Esophagus squamous epithelium (tissue), 5 donors: ENCODE measurements around the gene LDLRAD4. TPM values are rescaled to one million over a fixed set of nuclear protein-coding genes. Genes with fewer than 3 reads are reported as not detected.

Source experiments
- DNase-seq: peaks from one replicate; lab custom pipeline; 2025; lab: John Stamatoyannopoulos, UW
- H3K27ac ChIP-seq, 4 donors: fragments of 200-600 bp; sonication (generic); one replicate each; pipeline ENCODE4 v1.5.1; 2016 to 2019; ENCODE audit warnings: mild to moderate bottlenecking in 1 of 4
- H3K27me3 ChIP-seq, 4 donors: fragments of 200-600 bp; sonication (generic); 1 replicate in 3 of 4; 2 replicates in 1 of 4; pipeline versions ENCODE4 v1.5.1 to v1.6.0; 2017 to 2021; ENCODE audit warnings: antibody characterized with exemption in 1 of 4
- H3K36me3 ChIP-seq, 3 donors: fragments of 200-600 bp; sonication (generic); one replicate each; pipeline ENCODE4 v1.5.1; 2016 to 2019
- H3K4me1 ChIP-seq, 3 donors: fragments of 200-600 bp; sonication (generic); one replicate each; pipeline ENCODE4 v1.5.1; 2017 to 2019
- H3K4me3 ChIP-seq, 4 donors: fragments of 200-600 bp; sonication (generic); 1 replicate in 3 of 4; 2 replicates in 1 of 4; pipeline ENCODE4 v1.5.1; 2016 to 2019; ENCODE audit warnings: mild to moderate bottlenecking in 2 of 4, moderate library complexity in 1 of 4
- H3K9me3 ChIP-seq, 3 donors: fragments of 200-600 bp; sonication (generic); one replicate each; pipeline ENCODE4 v1.5.1; 2016 to 2019
- POLR2A ChIP-seq, 4 donors: fragments of 450-650 bp; IDR thresholded peaks; one replicate each; pipeline ENCODE4 v1.6.1; 2017; ENCODE audit warnings: antibody characterized with exemption in 4 of 4, mild to moderate bottlenecking in 4 of 4, moderate library complexity in 3 of 4
- WGBS, 2 donors: methylation state at CpG; one replicate each; pipeline ENCODE4 v1.1.5; 2018; 5-methylcytosine and 5-hydroxymethylcytosine counted together
- intact Hi-C: fragments of 100-400 bp; cut with DNase I; formaldehyde crosslinking; loops from one replicate; pipeline ENCODE4 v1.15.0; 2022
- total RNA-seq, 4 donors: library from RNA; depleted of rRNA; stranded (reverse); fragments of >200 nt; gene quantifications; one replicate each; pipeline ENCODE4 v1.1.0, GENCODE V29; 2016
- TF ChIP-seq, protein P1 (sequence below), 6 experiments: fragments of 450-650 bp in 4 of 6; fragments of 200-600 bp in 2 of 6; sonication (generic) in 2 of 6; IDR thresholded peaks; one replicate each; pipeline ENCODE4 v1.5.1; 2016 to 2019; ENCODE audit warnings: antibody characterized with exemption in 6 of 6, mild to moderate bottlenecking in 4 of 6, moderate library complexity in 4 of 6
- donor health status: DM: yes; HTN: yes; CAD: no.

The LDLRAD4 gene
- total RNA-seq, 4 donors from 2014 or later = 0.91 to 17.9 (median 6.8) TPM

DNA sequence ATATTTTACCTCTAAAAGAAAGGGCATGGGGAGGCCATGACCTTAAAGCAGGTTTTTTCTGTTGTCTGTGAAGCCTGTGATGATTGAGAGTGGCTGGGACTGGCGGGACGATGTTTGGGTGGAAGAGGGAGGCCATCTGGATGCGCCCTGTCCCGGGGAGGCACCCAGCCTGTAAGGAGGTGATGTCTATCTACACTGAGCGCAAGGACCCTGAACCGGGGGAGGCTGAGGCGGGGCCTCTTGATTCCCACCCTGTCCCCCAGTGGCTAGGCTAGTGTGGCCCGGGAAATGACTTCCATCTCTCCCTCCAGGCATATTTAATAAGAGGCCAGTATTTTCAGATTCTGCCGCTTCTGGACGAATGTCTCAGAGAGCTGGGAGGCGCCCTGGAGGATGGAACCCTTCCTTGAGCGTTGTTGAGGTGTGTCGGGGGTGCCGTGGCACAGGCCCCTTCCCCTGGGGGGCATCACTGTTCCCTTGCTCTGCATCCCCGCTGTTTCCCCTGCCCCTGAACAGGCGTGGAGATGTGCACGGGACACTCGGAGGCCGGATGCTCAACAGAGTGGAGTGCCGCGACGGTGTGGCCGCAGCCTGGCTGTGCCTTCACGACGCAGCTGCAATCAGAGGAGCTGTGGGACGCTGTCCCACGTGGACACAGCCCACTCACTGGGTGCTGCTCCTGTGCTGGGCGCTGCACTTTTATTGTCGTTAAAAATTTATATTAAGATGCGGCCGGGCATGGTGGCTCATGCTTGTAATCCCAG, 185.4 kb downstream of the LDLRAD4 start:
- WGBS, 2 donors = 86 to 87% methylated on average over 11 to 24 of the region's 31 CpGs
- no peak overlapping the region for H3K4me3 ChIP-seq
- intact Hi-C loops = no loop called here
- H3K4me1 ChIP-seq = no peaks in the 10 kb centered on the region
- H3K27me3 ChIP-seq = no peaks in the 10 kb centered on the region
- no peak overlapping the region for H3K27ac ChIP-seq
- no peak for TF ChIP-seq POLR2A (IDR thresholded peaks at IDR 0.05)
- TF ChIP-seq, protein P1, sequence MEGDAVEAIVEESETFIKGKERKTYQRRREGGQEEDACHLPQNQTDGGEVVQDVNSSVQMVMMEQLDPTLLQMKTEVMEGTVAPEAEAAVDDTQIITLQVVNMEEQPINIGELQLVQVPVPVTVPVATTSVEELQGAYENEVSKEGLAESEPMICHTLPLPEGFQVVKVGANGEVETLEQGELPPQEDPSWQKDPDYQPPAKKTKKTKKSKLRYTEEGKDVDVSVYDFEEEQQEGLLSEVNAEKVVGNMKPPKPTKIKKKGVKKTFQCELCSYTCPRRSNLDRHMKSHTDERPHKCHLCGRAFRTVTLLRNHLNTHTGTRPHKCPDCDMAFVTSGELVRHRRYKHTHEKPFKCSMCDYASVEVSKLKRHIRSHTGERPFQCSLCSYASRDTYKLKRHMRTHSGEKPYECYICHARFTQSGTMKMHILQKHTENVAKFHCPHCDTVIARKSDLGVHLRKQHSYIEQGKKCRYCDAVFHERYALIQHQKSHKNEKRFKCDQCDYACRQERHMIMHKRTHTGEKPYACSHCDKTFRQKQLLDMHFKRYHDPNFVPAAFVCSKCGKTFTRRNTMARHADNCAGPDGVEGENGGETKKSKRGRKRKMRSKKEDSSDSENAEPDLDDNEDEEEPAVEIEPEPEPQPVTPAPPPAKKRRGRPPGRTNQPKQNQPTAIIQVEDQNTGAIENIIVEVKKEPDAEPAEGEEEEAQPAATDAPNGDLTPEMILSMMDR (IDR thresholded peaks at IDR 0.05) = no peak
- H3K9me3 ChIP-seq = no peaks in the 10 kb centered on the region
- DNase-seq = no peak
- no peaks in the 10 kb centered on the region for H3K36me3 ChIP-seq

DNA sequence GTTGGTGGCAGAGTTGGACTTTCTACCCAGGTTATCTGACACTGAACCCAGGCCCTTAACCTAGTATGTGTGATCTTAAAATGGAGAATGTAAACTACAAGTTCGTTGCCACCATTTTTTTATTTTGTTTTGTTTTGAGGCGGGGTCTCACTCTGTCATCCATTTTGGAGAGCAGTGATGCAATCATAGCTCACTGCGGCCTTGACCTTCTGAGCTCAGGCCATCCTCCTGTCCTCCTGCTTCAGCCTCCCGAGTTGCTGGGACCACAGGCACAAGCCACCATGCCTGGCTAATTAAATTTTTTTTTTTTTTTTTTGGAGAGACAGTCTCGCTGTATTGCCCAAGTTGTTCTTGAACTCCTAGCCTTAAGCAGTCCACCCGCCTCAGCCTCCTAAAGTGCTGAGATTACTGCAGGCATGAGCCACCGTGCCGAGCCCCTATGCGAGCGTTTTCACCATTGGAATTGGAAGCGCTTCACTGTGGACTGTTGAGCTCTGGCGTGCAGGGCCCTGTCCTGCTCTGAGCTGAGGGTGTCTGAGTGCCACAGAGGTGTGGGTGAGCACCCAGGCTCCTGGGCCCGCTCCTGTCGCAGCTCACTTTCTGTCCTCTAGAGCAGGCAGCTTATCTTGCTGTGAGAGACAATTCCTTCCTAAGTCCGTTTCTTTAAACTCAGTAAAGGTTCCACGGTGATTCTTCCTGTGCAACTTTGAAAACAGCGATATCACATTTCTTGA, 186.9 kb downstream of the LDLRAD4 start:
- intact Hi-C loops = no loop called here
- WGBS, 2 donors = 87 to 93% methylated on average over 12 to 14 of the region's 17 CpGs

DNA sequence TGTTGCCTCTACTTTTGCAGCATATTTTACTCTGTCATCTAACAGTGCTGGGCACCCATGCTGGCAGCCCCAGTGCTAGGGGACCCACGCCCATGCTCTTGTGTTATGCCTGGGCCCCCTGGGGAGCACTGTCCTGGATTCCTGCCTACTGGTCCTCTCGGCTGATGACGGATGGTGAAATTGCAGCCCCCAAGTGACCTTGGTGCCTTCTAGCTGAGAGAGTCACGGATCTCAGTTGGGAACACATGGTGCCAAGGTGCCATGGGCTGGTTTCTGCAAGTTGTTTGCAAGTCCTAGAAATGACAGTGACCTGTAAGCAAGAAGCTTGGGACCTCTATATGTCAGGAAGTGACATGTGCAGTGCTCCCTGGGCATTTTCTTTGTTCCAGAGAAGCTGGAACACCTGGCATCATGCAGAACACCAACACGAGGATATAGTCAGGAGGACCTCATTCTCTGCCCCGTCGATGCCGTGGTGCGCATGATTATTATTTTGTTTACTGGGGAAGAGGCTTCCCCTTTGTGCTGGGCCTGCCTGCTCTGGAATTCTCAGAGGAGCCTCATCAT, 187.6 kb downstream of the LDLRAD4 start:
- WGBS, 2 donors = 47 to 85% methylated on average over 2 to 9 of the region's 9 CpGs
- Histone ChIP-seq H3K4me3 (no peak overlapping the region), H3K9me3 (no peaks in the 10 kb centered on the region), H3K36me3 (no peaks in the 10 kb centered on the region), H3K27me3 (no peaks in the 10 kb centered on the region), H3K27ac (no peak overlapping the region), H3K4me1 (no peaks in the 10 kb centered on the region)
- DNase-seq = no peak
- TF ChIP-seq, protein P1 (IDR thresholded peaks at IDR 0.05) = no peak
- TF ChIP-seq POLR2A (IDR thresholded peaks at IDR 0.05) = no peak
- intact Hi-C loops = no loop called here

More for the DNA sequence above, 186.9 kb downstream of the LDLRAD4 start:
- Histone ChIP-seq H3K27ac (no peak overlapping the region), H3K4me3 (no peak overlapping the region), H3K9me3 (no peaks in the 10 kb centered on the region), H3K4me1 (no peaks in the 10 kb centered on the region), H3K27me3 (no peaks in the 10 kb centered on the region), H3K36me3 (no peaks in the 10 kb centered on the region)
- TF ChIP-seq, protein P1 (IDR thresholded peaks at IDR 0.05) = no peak
- TF ChIP-seq POLR2A (IDR thresholded peaks at IDR 0.05) = no peak
- no peak for DNase-seq

DNA sequence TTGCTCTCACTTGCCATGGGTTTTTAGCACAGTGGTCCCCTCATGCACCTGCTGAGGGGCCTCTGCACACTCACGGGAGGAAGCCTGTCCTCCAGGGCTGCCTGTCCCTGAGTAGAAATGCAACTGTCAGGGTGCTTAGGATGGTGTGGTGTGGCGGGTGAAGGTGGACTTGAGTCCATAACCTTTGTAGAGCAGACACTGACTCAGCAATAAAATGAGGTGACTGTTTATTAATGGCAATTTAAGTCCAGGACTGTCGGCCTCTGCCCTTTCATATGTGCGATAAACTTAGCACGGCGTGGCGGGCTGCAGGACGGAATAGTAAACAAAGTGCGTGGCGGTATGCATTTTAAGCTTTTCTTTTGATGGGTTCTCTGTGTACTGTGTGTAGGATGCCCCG, 188.2 kb downstream of the LDLRAD4 start:
- no peaks in the 10 kb centered on the region for H3K36me3 ChIP-seq
- intact Hi-C loops = no loop called here
- WGBS, 2 donors = 89 to 93% methylated on average over 9 to 11 of the region's 11 CpGs
- peaks cover 0 to 2% (median 0%) of the 10 kb centered on the region in 3 donors for H3K9me3 ChIP-seq
- H3K4me3 ChIP-seq = no peak overlapping the region
- no peak for DNase-seq
- no peak overlapping the region for H3K27ac ChIP-seq
- TF ChIP-seq, protein P1 (IDR thresholded peaks at IDR 0.05) = no peak
- TF ChIP-seq POLR2A (IDR thresholded peaks at IDR 0.05) = no peak
- H3K4me1 ChIP-seq = no peaks in the 10 kb centered on the region
- H3K27me3 ChIP-seq = no peaks in the 10 kb centered on the region

DNA sequence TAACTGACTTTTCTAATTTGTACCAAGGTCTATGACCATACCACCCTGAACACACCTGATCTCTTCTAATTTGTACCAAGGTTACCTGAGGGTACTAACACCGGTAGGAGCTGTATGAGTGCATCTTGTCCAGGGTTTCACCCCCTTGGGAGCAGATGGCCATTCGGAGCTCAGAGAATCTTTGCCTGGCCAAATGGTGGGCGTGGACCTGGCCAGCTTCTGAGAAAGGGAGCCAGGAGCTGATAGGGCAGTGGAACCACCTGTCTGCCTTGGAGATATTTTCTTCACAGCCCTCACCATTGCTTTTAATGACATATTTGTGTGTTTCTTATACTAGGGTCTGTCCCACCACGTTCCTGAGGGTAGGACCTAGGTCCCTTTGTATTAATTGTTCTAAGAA, 188.9 kb downstream of the LDLRAD4 start:
- intact Hi-C loops = no loop called here

More for the DNA sequence above, 188.9 kb downstream of the LDLRAD4 start:
- Histone ChIP-seq H3K4me1 (no peaks in the 10 kb centered on the region), H3K36me3 (no peaks in the 10 kb centered on the region), H3K4me3 (no peak overlapping the region), H3K9me3 (peaks cover 0 to 9% (median 0%) of the 10 kb centered on the region in 3 donors), H3K27me3 (no peaks in the 10 kb centered on the region), H3K27ac (no peak overlapping the region)
- no peak for DNase-seq
- no peak for TF ChIP-seq POLR2A (IDR thresholded peaks at IDR 0.05)
- TF ChIP-seq, protein P1 (IDR thresholded peaks at IDR 0.05) = no peak
- 67 to 87% methylated on average over 3 to 4 of the region's 4 CpGs for WGBS, 2 donors
